Measurements from ENCODE around the gene COL20A1.

COL20A1 gene

GRCh38 chr20:63307538-63308217, 14.7 kb downstream of the COL20A1 start:
- no peak for TF ChIP-seq POLR2AphosphoS5 (IDR thresholded peaks at IDR 0.05; ENCODE audit: low read depth, low read length)
- TF ChIP-seq TAF1 (IDR thresholded peaks at IDR 0.05; ENCODE audit: borderline replicate concordance, insufficient read depth, low read length) = no peak
- no peak for TF ChIP-seq REST (IDR thresholded peaks at IDR 0.05; ENCODE audit: insufficient read depth in 1 of 2, low read depth in 2 of 2, low read length in 2 of 2)
- TF ChIP-seq FOXP2 (optimal IDR thresholded peaks at IDR 0.05; ENCODE audit: borderline replicate concordance, extremely low read depth, extremely low read length, insufficient read depth) = no peak
- TF ChIP-seq SIN3A (IDR thresholded peaks at IDR 0.05; ENCODE audit: borderline replicate concordance, insufficient read depth, low read length) = no peak

- TF ChIP-seq TAF1 (IDR thresholded peaks at IDR 0.05; ENCODE audit: borderline replicate concordance, insufficient read depth, low read length) = no peak
- no peak for TF ChIP-seq POLR2AphosphoS5 (IDR thresholded peaks at IDR 0.05; ENCODE audit: low read depth, low read length)
- no peak for TF ChIP-seq FOXP2 (optimal IDR thresholded peaks at IDR 0.05; ENCODE audit: borderline replicate concordance, extremely low read depth, extremely low read length, insufficient read depth)
- no peak for TF ChIP-seq REST (IDR thresholded peaks at IDR 0.05; ENCODE audit: insufficient read depth in 1 of 2, low read depth in 2 of 2, low read length in 2 of 2)
- TF ChIP-seq SIN3A (IDR thresholded peaks at IDR 0.05; ENCODE audit: borderline replicate concordance, insufficient read depth, low read length) = no peak
These were observed 15.4 kb downstream of the COL20A1 start for GRCh38 chr20:63308218-63308911.

DNA sequence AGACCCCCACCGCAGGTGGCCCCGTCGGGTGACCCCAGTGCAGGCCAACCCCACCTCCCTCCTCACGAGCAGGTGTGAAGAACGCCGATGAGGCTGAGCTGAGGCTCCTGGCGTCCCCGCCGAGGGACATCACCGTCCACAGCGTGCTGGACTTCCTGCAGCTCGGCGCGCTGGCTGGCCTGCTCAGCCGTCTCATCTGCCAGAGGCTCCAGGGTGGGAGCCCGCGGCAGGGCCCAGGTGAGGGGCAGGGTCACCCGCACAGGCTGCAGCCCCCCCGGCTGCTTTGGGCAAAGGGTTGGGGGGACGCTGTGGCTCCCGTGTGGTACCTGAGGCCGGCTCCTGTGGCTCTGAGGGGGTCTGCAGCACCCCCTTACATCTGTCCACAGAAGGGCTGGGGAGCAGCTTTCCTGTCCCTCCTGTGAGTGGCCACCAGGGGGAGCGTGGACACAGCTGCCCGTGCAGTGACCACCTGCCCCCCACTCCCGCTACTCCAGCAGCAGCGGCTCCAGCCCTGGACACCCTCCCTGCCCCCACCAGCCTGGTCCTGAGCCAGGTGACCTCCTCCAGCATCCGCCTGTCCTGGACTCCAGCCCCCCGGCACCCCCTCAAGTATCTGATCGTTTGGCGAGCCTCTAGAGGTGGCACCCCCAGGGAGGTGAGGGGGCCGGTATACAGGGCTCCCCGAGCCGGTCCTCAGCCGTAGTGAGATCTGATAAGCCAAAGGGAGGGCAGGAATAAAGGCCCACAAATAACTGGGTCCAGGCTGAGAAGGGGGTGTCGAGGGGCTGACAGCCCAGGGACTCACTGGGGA, 16.5 kb downstream of the COL20A1 start:
- TF ChIP-seq TAF1 (IDR thresholded peaks at IDR 0.05; ENCODE audit: borderline replicate concordance, insufficient read depth, low read length) (no peak), SIN3A (IDR thresholded peaks at IDR 0.05; ENCODE audit: borderline replicate concordance, insufficient read depth, low read length) (no peak), FOXP2 (optimal IDR thresholded peaks at IDR 0.05; ENCODE audit: borderline replicate concordance, extremely low read depth, extremely low read length, insufficient read depth) (no peak)

GRCh38 chr20:63310265-63310991, 17.4 kb downstream of the COL20A1 start:
- no peak for TF ChIP-seq FOXP2 (optimal IDR thresholded peaks at IDR 0.05; ENCODE audit: borderline replicate concordance, extremely low read depth, extremely low read length, insufficient read depth)
- TF ChIP-seq SIN3A (IDR thresholded peaks at IDR 0.05; ENCODE audit: borderline replicate concordance, insufficient read depth, low read length) = no peak
- TF ChIP-seq REST (IDR thresholded peaks at IDR 0.05; ENCODE audit: insufficient read depth in 1 of 2, low read depth in 2 of 2, low read length in 2 of 2) = no peak
- no peak for TF ChIP-seq POLR2AphosphoS5 (IDR thresholded peaks at IDR 0.05; ENCODE audit: low read depth, low read length)
- TF ChIP-seq TAF1 (IDR thresholded peaks at IDR 0.05; ENCODE audit: borderline replicate concordance, insufficient read depth, low read length) = no peak

Data from PFSK-1 (cell line).